GM06990 (cell line): ENCODE measurements around the gene RAP1GAP.

ENCODE experiments used
- DNase-seq: peaks from one replicate; pipeline ENCODE4 v3.0.0-alpha.2; 2011; ENCODE audit not compliant: insufficient read length; ENCODE audit errors: extremely low read depth
- H3K27me3 ChIP-seq: replicated peaks from 2 replicates; pipeline ENCODE4 v1.6.0; 2011; ENCODE audit warnings: low read length; ENCODE audit not compliant: control insufficient read depth, insufficient read depth
- H3K36me3 ChIP-seq: 2 replicates; pipeline ENCODE4 v1.5.1; 2011; ENCODE audit warnings: low read length; ENCODE audit not compliant: control insufficient read depth, insufficient read depth
- H3K4me3 ChIP-seq: replicated peaks from 2 replicates; pipeline ENCODE4 v1.5.1; 2011; ENCODE audit warnings: low read depth, mild to moderate bottlenecking, control low read depth, low read length
- TF ChIP-seq, protein P1 (sequence below): IDR thresholded peaks from 2 replicates; pipeline ENCODE4 v1.5.1; 2011; ENCODE audit warnings: low read length, control low read depth, mild to moderate bottlenecking, inconsistent platforms; ENCODE audit not compliant: insufficient read depth, poor library complexity, severe bottlenecking

RAP1GAP gene

DNA sequence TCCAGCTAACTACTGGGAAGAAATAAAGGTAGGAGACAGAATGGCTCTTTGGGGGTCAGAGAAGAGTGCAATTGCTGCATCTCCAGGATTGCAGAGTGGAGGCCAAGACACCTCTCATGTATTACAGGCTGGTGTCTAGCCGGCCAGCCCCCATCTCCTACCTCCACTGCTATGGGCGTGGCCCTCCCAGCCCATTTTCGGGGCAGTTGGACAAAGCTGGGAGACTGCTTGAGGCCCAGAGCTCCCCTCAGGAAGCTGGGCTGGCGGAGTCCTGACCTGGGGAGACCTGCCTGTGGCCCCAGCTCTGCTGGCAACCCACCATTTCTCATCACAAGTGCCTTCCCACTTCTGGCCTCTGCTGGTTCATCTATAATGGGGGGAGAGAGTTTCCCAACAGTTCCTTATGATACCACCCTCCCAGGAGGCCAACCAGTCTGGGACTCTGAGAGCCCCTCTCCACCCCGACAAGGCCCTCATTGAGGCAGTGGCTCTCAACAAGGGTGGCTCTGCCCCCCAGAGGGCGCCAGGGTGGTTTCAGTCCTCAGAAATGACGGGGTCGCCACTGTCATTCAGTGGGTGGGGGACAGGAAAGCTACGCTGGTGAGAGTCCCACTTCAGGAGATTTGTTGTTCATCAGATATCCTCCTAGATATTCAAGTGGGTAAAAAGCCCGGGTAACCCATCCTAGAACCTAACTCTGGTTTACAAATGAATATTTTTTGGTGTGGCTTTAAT lies 11.5 kb downstream of the RAP1GAP start:
- no peak overlapping the region for H3K4me3 ChIP-seq
- TF ChIP-seq, protein P1, sequence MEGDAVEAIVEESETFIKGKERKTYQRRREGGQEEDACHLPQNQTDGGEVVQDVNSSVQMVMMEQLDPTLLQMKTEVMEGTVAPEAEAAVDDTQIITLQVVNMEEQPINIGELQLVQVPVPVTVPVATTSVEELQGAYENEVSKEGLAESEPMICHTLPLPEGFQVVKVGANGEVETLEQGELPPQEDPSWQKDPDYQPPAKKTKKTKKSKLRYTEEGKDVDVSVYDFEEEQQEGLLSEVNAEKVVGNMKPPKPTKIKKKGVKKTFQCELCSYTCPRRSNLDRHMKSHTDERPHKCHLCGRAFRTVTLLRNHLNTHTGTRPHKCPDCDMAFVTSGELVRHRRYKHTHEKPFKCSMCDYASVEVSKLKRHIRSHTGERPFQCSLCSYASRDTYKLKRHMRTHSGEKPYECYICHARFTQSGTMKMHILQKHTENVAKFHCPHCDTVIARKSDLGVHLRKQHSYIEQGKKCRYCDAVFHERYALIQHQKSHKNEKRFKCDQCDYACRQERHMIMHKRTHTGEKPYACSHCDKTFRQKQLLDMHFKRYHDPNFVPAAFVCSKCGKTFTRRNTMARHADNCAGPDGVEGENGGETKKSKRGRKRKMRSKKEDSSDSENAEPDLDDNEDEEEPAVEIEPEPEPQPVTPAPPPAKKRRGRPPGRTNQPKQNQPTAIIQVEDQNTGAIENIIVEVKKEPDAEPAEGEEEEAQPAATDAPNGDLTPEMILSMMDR: no peak
- DNase-seq: no peak
- H3K36me3 ChIP-seq: no peaks in the 10 kb centered on the region
- H3K27me3 ChIP-seq: peaks cover 2% of the 10 kb centered on the region

DNA sequence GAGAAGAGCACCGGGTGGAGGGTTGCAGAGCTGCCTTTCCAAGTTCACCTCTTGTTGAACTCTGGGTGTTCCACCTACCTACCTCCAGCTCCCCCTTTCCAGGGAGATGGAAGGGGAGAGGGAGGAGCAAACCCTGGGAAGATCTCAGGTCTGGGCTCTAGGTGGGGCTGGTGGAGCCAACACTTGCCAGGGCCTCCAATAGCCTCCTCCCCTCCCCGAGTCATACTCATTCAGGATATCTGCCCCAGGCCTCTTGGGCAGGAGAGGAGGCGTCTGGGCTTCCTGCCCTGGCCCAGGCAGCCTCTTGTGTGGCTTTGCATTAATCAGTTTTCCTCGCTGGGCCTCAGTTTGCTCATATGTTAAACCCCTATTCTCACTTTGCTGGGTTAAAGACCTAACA lies 13.4 kb downstream of the RAP1GAP start:
- Histone ChIP-seq H3K4me3 (no peak overlapping the region), H3K27me3 (peaks cover 4% of the 10 kb centered on the region), H3K36me3 (no peaks in the 10 kb centered on the region)
- TF ChIP-seq, protein P1: no peak
- DNase-seq: no peak

DNA sequence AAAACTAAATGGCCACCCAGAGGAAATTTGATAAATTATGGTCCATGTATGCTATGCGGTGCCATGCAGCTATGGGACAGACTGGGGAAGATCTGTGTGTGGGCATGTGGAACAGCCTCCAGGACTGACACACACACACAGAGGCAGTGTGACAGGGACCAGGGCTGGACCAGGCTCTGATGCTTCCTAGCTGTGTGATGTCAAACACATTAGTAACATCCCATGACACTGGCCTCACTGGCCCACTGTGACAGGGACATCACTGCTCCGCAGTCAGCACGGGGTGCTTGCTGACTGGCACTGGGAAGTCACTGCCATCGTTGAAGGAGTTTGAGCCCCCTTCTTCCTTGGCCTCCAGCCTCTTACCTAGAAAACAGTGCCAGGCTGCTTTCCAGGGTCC lies 13.9 kb downstream of the RAP1GAP start:
- H3K36me3 ChIP-seq: no peaks in the 10 kb centered on the region
- no peak for DNase-seq
- no peak overlapping the region for H3K4me3 ChIP-seq
- peaks cover 4% of the 10 kb centered on the region for H3K27me3 ChIP-seq
- TF ChIP-seq, protein P1: no peak

DNA sequence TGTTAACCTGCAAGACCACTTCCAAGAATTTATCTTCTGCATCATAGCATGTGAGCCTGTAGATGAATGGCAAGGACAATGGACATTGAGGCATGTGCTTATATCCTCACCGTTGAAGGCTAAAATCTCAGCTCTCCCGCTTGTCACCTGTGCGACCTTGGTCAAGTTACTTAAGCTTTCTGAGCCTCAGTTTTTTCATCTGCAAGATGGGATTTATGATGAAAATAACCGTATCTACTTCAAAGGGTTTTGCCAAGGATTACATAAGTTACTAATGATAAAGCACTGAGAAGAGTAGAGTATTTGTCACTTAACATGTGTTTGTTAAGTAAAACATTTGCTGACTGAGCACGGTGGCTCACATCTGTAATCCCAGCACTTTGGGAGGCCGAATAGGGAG lies 14.9 kb downstream of the RAP1GAP start:
- Histone ChIP-seq H3K27me3 (peaks cover 2% of the 10 kb centered on the region), H3K36me3 (no peaks in the 10 kb centered on the region), H3K4me3 (no peak overlapping the region)
- TF ChIP-seq, protein P1: no peak
- no peak for DNase-seq

DNA sequence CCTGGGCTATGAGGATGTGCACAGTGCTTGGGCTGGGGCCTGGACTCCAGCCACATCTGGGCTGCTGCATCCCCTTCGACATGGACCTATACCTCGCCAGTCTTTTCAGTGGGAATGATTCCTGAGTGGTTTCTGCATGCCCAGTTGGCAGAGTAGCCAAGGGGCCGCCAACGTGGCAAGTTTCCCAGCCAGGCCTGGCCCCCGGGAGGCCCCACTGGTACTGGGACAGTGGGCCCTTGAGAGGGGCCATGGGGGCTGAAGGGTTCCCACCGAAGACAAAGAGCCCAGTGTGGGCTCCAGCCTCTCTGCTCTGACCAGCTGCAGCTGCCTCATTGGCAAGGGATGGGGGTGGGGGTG lies 15.4 kb downstream of the RAP1GAP start:
- DNase-seq: no peak
- H3K36me3 ChIP-seq: no peaks in the 10 kb centered on the region
- peaks cover 2% of the 10 kb centered on the region for H3K27me3 ChIP-seq
- TF ChIP-seq, protein P1: no peak
- no peak overlapping the region for H3K4me3 ChIP-seq
